Colon (tissue), 2 donors: ENCODE measurements around the gene CHD2.
"Not testable (repeated sequence)": the region's sequence is repeated elsewhere in the genome, so short reads cannot be mapped to it uniquely, and the experiment has no call there.

Experiments
- FAIRE-seq: peaks from 2 replicates; lab custom pipeline; 2012; peaks lifted over from hg19 to GRCh38; lab: Jason Lieb, UNC
- donor health status: control.
- donor health status: control.

Gene CHD2

DNA sequence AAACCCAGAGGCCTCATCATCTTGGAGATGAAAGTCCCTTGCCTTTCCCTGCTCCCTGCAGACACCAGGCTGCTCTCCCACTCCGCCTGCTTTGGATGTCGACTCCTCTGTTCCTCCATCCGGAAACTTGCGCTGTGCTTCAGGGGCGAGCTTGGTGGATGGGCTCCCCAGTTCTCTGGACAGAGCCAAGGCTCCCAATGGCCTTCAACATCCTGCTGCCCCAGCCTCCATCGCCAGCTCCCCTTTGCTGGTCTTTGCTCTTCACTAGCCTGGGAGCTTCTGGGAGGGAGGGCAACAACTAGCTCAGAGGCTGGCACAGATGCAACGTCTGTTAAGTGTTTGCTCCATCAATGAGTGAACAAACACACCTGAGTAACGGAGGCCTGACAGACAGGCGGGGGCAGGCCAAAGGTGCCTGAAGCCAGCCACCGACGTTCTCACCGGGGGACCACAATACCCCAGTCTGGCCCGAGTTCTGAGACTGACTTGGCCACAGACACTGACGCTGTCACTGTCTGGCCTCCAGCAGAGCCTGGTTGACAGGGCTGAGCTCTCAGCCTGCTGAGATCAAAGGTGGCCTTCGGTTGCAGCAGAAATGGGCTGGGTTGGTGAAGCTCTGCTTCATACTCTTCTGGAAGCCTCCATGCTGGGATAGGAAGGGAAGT is 149.9 kb downstream of the CHD2 start:
- FAIRE-seq = no peak

DNA sequence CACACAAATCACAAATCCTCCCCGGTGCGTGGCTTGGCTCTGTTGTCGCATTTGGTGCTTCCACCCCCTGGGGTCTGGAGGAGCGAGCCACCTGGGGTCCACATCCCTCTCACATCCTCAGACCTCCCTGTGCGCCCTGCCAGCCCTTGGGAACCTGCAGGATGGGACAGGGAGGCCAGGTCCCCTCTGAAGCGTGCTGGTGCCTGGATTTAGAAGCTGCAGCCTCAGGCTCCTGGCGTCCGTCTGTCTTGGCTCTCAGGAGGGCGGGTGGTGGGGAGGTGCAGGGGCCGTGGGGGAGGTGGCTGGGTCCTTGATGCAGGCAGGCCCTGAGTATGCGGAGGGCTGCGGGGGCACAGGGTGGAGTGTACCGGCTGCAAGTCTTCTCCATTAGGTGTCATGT is 150.5 kb downstream of the CHD2 start:
- FAIRE-seq = no peak

DNA sequence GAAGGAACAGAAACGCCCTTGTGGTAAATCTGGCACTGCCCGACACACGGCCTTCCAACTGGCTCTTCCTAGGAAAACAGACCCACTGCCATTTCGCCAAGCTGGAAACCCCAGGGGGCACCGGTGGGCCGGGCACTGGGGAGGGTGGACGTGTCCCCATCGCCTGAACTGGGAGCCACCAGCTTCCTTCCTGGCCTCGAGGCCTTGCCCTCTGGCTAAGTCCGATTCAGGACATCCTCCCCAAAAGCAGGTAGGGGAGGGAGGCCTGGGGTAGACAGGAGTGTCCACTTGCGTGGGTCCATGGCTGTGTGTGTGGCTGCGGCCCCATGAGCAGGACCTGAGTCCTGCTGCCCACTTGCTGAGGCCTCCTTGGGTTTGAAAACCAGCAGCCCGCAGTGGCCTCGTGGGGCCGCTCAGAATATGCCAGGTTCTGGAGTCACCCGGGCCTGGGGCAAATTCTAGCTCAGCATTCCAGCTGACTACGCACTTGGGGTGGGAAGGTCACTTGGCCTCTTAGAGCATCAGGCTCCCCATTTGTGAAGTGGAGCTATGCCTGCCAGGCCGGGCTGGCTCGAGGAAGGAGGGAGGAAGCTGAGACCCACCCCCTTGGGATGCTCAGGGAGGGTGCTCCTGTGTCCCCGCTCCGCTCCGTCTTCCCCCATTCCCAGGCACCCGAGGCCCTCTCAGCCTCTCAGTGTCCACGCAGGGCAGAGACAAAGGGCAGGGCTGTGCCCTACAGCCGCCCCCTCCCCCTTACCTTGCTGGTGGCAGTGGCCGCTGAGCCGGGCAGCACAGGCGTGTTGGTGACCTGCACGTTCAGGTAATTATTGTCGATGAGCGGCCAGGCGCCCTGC is 151.3 kb downstream of the CHD2 start:
- no peak for FAIRE-seq

DNA sequence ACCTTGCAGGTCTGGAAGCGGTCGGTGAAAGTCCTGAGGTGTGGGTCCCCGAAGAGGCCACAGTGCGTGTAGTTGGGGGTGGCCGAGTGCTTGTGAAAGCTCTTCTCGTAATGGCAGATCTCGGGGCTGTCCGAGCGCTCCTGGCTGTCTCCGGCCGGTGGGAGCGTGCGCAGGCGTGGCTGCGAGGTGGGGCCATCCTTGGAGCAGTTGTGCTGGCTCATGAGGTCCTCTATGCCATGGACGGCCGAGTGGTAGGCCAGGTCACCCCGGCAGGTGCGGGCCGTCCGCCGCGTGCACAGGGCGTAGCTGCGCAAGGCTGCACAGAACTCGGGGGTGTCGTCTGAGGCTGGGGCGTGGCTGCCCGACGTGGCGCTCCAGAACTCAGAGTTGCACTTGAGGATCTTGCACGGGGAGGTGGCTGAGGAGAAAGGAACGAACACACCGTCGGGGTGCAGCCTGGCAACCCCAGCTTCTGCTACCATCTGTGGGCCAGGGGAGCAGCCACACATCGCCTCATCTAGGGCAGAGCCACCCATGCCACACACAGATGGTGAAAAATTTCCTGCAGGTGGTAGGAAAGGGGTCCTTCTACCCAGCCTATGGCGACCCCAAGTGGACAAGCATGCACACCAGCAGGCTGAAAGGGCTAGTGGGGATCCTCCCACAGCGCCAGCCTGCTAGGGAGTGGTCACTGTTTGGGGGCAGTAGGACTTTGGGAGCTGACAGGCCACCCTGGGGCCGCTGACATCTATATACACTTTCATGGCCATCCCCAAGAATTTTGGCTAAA is 152.2 kb downstream of the CHD2 start:
- no peak for FAIRE-seq

DNA sequence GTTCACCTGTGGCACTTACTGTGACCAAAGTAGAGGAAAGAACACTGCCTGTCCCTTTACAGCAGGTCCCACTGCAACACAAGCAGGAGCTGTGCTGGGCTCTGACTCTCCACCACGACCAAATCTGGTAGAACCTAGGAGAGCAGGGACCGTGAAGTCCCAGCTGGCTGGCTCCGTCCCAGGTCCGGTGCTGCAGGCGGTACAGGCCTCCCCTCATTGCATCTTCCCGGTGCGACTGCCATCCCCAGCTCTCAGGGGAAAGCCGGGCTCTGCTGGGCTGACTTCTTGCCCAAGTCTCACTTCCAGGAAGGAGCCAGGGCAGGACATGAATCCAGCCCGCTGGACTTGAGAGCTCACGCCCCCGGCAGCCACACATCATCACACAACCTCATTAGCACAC is 155.1 kb downstream of the CHD2 start:
- FAIRE-seq = no peak

DNA sequence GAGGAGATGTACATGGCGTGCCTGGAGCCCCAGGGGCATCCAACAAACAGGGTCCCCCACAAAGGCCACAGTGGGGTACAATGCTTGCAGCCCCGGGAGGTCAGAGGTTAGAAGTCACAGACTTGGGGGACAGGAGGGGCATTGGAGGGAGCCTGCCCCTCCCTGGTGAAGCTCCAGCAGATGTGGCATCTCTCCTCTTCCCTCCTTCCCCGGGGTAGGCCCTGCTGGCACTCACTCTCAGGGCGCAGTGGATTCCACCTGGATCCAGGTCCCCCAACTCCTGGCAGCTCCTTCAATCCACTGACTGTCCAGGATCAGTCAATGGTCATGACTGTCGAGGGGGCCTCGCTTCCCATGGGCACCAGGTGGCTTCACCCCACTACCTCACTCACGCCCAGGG is 156.7 kb downstream of the CHD2 start:
- FAIRE-seq = no peak

DNA sequence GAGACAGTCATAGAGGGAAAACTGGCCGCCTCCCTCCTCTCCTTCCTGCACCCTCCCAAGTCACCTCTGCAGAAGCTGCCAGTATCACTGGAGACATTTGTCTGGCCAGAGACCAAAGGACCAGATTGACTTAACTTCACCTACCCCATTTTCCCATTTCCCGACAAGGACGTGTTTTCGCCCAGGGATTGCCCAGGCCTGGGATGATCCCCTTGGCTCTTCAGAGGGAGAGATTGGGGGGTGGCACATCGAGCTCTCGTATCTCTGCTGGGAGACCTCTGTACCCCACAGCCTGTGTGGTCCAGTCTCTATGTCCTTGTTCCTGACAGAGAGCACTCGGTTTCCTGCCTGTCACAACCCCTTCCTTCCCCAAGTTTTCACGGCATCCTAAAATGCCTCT is 157.5 kb downstream of the CHD2 start:
- no peak for FAIRE-seq

DNA sequence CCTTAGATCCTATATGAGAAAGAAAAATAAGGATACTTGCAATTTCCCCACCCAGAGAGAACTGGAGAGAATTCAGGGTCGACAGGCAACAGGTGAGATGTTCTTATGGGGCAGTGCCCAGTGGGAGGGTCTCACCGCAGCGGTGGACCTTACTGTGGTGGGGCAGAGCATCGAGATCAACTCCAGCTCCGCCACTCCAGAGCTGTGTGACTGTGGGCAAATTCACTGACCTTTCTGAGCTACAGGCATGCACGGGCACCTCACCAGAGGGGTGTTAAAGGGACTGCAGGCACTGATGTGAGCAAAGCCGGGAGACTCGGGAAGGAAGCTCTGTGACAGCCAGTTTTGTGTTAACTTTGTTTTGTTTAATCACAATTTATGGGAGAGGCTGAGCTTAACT is 158.0 kb downstream of the CHD2 start:
- no peak for FAIRE-seq

DNA sequence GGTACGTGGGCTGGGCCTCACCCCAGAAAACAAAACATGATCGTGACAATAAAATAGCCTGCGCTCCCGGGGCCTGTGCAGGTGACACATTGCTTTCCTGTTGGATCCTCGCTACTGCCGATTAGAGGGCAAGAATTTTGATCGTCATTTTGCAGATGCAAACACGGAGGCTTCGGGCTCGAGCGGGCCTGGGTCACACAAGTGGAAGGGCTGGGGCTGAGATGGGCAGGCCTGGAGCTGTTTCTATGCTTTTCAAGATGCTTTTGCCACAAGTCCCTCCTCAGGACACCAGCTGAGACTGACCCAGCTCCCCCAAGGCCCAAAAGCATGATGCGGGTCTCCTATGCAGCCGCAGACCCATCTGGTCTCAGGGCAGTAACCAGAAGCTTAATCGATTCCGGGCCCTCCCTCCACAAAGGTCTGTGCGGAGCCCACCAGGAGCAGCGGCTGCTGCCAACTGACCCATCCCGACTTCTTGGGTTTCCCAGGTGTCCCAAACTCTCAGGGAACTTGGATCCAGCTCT is 158.8 kb downstream of the CHD2 start:
- FAIRE-seq = no peak

DNA sequence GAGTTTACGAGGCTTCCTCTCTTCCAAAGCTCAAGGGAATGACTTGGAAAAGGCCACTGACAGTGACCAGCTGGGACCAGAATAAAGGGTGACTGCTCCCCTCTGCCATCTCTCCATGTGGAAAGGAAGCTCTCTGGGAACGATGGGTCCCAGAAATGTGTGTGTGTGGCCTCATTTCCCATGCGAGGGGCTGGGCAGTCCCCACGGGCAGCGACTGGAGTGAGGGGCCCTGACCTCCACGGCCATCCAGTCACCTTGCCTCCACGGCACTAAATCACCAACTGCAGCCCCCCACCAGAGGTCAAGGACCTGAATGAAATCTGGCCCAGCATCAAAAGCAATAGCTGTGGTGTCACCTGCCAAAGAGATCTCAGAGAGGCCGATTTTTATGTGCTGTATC is 159.3 kb downstream of the CHD2 start:
- FAIRE-seq = no peak

DNA sequence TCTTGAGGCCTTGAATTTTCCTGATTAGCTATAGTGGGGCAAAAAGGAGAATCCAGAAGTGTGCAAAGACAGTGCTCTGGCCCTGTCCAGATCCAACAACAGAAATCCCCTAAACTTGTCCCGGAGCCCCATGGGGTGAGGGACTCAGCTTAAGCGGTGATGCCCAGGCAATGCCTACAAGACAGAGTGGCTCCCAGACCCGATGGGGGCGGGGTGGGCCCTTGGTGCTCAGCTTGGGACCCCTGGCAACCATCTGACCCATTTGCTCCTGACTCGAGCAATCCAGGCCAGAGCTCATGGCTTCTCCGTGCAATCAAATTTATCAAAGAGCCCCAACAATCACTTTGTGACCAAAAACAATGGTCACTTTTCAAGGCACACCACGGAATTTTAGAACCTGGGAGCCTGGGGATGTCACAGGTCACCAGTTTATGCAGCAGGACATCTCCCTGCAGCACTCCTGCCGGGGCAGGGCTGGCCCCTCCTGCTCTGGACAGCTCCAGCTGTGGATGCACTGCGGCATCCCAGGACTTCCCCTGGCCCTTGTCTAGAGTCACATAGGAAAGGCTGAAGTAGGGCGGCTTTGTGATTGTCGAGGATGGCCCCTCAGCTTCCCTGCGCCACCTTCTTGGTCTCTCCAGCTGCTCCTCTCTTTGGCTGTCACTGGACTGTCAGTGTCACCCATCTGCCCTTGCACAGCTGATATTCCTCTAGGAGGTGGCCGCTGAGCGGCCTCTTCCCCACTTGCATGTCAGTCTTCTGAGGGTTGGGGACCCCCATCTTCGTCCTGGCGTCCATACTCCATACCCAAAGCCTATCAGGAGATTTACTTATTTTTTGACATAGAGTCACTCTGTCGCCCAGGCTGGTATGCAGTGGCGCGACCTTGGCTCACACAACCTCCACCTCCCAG is 160.5 kb downstream of the CHD2 start:
- FAIRE-seq = no peak

DNA sequence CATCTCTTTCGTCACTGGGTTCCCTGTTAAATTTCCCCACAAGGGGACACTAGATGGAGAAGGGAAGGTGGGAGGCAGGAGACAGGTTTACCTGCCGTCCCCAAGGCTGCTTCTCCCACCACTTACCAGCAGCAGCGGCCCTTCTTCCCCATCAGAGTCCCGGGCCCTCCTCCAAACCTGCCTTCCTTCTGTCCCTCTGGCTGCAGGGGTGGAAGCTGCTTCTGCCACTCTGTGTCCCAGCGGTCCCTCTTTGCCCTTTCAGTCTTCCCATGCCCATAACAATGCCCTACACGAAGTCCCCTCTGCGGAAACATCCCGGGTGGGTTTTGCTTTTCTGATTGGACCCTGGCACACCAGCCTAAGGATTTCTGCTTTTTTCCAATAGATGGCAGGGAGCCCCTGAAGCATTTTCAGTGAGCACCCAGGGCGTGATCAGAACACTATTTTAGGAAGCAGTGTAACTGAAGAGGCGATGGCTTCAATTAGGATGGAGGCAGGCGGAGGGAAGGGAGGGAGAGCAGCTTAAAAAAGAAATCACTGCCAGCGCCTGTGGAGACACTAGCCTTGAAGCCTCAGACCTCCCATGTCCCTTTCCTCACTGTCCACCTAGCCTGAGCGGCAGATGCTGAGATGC is 162.6 kb downstream of the CHD2 start:
- FAIRE-seq = not testable (repeated sequence)

DNA sequence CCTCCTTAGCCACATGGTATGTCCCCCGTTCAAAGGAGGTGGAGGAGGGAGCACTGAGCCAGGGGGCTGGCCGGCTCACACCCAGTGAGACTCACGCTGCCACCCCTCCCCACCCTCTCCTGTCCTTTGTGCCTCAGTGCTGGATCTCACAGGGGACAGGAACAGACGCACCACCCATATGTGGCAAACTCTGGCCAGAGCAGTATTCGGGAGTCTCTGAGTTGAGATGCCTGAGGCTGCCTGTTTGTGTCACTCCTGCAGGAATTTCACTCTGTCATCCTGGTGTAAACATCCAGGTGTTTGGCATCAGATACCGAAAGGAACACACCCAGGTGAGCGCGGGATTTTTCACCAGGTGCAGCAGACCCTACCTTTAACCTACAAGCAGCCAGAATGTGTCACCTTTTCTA is 163.1 kb downstream of the CHD2 start:
- no peak for FAIRE-seq

DNA sequence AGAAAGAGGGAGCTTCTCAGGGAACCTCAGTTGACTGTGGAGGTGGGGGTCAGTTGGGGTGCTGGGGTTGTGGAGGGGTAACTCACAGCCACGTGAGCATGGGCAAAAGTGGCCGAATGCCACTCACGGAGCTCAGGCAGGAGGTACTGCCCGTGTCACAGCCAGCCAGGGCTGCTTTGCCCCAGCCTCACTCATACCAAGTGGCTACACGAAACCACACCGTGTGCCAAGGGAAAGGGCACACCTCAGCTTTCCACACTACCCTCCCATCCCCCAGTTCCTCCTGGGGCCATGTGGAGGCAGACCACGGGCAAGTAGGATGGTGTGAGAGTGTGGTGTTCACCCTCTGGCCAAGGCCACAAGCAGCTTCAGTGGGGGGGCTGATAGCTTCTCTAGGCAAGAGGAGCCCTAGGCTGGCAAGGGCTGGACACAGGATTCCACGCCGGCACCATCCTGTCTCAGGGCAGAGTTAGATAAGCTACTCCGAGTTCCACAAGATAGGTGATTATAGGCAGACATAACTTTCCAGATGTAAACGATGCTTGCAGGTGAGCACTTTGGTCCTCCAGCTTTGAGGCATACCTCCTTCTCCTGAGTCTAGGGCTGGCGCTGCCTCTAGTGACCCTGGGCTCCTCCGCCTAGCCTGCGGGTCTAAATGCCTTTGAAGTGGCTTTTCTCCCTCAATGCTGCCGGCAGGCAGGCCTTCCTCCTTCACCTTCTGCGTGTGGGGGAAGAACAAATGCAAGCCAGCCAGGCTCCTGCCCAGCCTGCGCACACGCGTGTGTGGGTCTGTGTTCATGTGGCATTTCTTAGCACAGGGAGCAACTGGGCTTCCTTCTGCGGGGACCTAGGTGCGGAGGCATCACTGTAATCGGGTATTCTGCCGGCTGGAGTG is 163.9 kb downstream of the CHD2 start:
- no peak for FAIRE-seq

DNA sequence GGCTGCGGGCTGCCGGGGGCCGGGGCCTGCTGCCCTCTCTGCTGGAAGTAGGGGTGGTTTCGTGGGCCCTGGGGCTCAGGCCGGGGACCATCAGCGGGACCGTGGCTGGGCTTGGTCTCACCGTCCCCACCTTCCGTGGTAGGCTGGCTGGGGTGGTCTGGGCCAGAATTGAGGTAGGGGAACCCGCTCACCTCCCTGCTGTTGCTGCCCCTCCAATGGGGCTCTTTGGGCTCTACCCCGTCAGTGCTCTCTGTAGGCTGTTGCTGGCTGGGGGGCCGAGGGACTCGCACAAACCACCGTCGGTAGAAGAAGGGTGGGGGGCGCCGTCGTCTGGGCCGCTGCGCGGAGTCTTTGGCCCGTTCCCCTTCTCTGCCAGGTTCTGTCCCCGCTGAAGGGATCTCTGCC is 165.5 kb downstream of the CHD2 start:
- FAIRE-seq = no peak

DNA sequence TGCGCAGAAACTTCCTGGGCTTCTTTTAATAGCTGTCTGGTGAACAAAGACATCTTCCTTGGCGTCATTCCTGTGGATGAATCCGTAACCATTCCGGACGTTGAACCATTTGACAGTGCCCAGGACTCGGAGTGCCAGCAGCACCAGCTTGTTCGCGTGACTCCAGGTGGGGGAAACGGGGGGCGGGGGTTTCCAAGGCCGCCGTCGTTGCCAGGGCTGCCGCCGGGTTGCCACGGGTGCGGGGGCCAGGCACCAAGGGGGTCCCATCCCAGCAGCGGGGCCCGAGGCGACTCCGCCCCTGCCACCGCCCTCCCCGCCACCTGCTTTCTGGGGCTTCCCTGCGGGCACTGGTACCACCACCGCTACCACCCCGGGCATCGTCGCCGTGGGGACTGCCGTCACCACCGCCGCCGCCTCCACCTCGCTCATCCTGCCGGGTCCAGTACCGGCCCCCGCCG is 166.1 kb downstream of the CHD2 start:
- FAIRE-seq = no peak

DNA sequence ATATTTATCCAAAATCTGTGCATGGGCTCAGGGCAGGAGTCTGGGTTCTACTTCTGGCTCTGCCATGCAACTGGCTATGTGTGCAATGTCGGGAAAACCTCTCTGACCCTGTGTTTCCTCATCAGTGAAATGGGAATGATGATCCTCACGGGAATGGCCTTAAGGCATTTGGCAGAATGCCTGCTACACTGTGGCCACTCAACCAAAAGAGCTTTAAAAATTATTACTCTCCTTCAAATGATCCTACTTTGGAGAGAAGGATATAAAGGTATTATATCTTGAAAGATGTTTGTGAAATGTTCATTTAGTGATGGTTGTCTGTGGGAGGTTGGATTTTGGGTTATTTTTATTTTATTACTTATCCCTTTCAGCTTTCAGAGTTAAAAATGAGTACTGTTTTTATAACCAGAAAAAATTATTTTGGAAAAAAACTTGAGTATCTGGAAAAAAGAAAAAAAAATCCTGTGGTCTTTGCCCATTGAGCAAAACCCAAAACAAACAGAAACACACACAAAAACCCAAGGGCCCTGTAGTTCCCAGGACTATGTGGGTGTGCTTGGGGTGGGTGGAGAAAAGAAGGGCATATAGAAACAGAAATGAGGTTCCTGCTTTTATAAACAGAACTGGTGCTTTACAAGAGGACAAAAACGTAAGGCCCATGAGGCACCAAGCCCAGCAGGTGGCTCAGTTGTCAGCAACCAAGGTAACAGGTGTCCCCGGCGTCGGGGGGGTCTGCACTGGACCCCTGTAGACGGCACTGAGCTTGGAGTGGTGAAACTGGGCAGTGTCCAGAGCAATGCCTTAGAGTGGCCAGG is 166.9 kb downstream of the CHD2 start:
- no peak for FAIRE-seq

DNA sequence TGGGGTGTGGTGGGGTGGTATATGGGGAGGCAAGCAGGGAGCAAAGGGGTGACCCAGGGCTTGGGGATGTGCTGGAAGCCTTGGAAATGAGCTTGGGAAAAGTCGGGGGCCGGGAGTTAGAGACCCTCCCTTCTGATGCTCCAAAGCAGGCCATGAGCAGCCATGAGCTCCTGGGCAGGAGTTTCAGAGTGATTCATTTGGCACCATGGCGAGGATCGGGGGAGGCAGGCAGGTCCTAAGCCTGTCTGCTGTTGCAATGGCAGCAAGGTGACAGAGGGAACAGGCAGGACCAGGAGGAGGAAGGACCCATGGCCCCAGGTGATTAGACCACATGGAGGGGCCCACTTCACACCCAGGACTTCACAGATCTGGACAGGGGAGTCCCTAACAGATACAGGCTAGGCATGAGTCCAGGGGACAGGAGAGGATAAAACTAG is 167.5 kb downstream of the CHD2 start:
- no peak for FAIRE-seq

DNA sequence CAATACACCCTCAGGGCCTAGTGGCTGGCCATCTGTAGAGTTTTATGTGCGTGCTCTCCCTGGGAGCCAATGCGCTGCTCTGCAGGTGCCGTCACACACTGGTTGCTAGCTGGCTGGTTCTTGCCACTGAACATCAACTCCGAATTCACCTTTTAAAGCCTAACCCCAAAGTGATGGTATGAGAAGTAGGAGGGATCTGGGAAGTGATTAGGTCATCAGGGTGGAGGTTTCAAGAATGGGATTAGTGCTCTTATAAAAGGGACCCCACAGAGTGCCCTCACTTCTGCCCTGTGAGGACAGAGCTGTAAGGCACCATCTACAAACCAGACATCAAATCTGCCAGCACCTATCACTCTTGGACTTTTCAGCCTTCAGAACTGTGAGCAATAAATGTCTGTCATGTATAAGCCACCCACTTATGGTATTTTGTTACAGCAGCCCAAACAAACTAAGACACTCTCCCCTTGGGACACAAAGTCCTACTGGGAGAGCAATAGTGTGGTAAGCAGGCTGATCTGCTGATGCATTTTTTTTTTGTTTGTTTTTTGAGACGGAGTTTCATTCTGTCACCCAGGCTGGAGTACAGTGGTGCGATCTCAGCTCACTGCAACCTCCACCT is 168.6 kb downstream of the CHD2 start:
- FAIRE-seq = no peak
